Tibial artery (tissue), 4 donors: ENCODE data around the gene TRMT2A.

Experiments used
- DNase-seq, 2 donors: peaks; one replicate each; pipeline ENCODE4 v3.0.0-alpha.2; 2019
- H3K27ac ChIP-seq, 2 donors: fragments of 200-600 bp; sonication (generic) in 1 of 2; 1 replicate in 1 of 2; 2 replicates in 1 of 2; pipeline ENCODE4 v1.5.1; 2018 to 2019; ENCODE audit warnings: mild to moderate bottlenecking in 1 of 2
- H3K27me3 ChIP-seq, 2 donors: fragments of 200-600 bp; sonication (generic) in 1 of 2; one replicate each; pipeline versions ENCODE4 v1.5.1 to v1.6.0; 2016 to 2019
- H3K36me3 ChIP-seq, 3 donors: fragments of 200-600 bp; sonication (generic) in 2 of 3; one replicate each; pipeline ENCODE4 v1.5.1; 2016 to 2019; ENCODE audit warnings: mild to moderate bottlenecking in 2 of 3
- H3K4me1 ChIP-seq, 4 donors: fragments of 200-600 bp; sonication (generic) in 2 of 4; 1 replicate in 3 of 4; 2 replicates in 1 of 4; pipeline ENCODE4 v1.5.1; 2016 to 2019
- H3K4me3 ChIP-seq, 2 donors: fragments of 200-600 bp; sonication (generic) in 1 of 2; 1 replicate in 1 of 2; 2 replicates in 1 of 2; pipeline ENCODE4 v1.5.1; 2018 to 2019; ENCODE audit warnings: mild to moderate bottlenecking in 2 of 2
- H3K9me3 ChIP-seq, 3 donors: fragments of 200-600 bp; sonication (generic) in 1 of 3; one replicate each; pipeline ENCODE4 v1.5.1; 2016 to 2019
- intact Hi-C: fragments of 100-400 bp; cut with DNase I; formaldehyde crosslinking; loops from one replicate; pipeline ENCODE4 v1.15.0; 2023; ENCODE audit warnings: low total_unique reads
- TF ChIP-seq, protein P1 (sequence below), 2 experiments: fragments of 200-600 bp in 1 of 2; fragments of 450-650 bp in 1 of 2; IDR thresholded peaks; one replicate each; pipeline ENCODE4 v1.5.1; 2017 to 2019; ENCODE audit warnings: antibody characterized with exemption in 2 of 2, mild to moderate bottlenecking in 1 of 2, moderate library complexity in 1 of 2

The TRMT2A gene

DNA sequence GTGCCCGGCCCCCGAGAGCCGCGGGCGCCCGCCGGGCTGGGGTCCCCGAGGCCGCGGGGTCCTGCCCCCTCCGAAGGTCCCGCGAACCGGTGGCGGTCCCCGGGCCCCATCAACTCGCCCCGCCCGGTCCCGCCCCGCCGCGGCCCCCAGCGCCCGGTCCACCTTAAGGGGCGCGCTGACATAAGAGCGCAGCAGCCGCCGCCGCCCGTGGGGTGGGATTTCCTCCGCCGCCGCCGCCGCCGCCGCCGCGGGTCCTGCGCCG, 14.5 kb upstream of the TRMT2A start, which contains the start of gene ZDHHC8:
TSS of gene ZDHHC8 (plus strand) at position 208 of the 262 bp plus-strand sequence. CDS start 144 bp downstream, outside the sequence.
- Histone ChIP-seq H3K27ac (peak within 1 kb of the TSS; percentile 89 to 95), H3K27me3 (no peaks in the 10 kb centered on the region), H3K4me3 (peak within 1 kb of the TSS; percentile 97 to 100), H3K9me3 (no peaks in the 10 kb centered on the region), H3K36me3 (peaks cover 3 to 14% (median 4%) of the 10 kb centered on the region in 3 donors), H3K4me1 (peaks cover 0 to 66% (median 51%) of the 10 kb centered on the region in 4 donors)
- TF ChIP-seq, protein P1, sequence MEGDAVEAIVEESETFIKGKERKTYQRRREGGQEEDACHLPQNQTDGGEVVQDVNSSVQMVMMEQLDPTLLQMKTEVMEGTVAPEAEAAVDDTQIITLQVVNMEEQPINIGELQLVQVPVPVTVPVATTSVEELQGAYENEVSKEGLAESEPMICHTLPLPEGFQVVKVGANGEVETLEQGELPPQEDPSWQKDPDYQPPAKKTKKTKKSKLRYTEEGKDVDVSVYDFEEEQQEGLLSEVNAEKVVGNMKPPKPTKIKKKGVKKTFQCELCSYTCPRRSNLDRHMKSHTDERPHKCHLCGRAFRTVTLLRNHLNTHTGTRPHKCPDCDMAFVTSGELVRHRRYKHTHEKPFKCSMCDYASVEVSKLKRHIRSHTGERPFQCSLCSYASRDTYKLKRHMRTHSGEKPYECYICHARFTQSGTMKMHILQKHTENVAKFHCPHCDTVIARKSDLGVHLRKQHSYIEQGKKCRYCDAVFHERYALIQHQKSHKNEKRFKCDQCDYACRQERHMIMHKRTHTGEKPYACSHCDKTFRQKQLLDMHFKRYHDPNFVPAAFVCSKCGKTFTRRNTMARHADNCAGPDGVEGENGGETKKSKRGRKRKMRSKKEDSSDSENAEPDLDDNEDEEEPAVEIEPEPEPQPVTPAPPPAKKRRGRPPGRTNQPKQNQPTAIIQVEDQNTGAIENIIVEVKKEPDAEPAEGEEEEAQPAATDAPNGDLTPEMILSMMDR (IDR thresholded peaks at IDR 0.05), result no peak
- intact Hi-C loops, result no loop called here
- DNase-seq, result no peak

DNA sequence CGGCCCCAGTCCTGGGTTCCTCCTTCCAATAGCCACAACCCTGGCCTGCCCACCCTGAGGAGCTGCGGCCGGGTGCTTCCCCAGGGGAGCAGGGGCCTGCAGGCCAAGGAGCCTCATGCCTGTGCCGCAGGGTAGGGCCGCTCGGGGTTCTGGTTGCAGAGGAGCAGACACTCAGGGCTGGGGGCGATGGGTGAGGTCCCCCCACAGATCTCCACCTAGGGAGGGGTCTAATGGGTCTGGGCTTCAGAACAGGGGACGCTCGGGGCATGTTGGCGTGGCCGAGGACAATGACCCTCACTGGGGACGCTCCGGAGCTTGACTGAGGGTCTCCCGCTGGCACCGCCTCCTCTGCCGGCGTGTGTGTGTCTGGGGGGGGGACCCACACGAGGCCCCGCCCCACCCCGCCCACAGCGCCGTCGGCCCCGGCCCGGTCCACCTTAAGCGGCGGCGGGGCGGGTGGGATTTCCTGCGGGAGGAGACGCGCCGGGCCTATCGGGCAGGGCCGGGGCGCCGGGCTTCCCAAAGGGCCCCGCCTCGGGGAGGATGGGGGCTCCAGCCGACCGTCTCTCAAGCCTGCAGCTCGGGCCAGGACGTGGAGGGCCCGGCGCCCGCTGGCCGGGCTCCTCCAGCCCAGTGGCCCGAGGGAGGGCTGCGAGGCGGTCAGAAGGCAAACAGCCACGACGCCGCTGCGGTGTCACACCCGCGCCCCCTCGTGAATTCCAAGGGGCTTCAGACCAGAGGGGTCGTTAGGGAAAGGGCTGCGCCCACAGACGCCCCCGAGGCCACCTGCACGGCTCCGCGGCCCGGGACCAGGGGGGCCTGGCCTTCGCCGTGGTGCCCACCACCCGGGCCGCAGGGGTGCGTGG, 13.9 kb upstream of the TRMT2A start:
- Histone ChIP-seq H3K9me3 (no peaks in the 10 kb centered on the region), H3K27me3 (no peaks in the 10 kb centered on the region), H3K4me3 (peak overlapping the region; percentile 97 to 100), H3K36me3 (peaks cover 8 to 19% (median 8%) of the 10 kb centered on the region in 3 donors), H3K27ac (peak overlapping the region; percentile 89 to 95), H3K4me1 (peaks cover 0 to 60% (median 46%) of the 10 kb centered on the region in 4 donors)
- intact Hi-C loops, result no loop called here
- TF ChIP-seq, protein P1 (IDR thresholded peaks at IDR 0.05), result no peak
- DNase-seq, result peak; percentile 84 to 94

DNA sequence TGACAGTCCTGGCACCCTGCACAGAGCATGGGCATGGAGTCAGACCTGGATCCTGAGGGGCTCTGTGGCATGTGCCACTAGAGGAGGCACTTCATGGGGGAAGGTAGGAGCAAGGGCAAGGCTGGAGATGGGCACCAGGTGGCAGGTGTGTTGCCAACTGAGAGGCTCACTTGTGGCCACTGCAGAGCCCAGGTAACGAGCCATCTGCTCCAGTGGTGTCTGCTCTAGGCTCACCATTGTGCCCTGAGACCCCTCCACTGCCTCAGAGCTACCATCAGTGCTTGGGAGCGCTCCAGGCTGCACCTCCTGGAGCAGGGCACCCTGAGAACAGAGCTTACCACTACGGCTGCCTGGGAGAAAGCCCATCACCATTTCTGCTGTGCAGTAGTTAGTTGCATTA, 13.3 kb upstream of the TRMT2A start:
- intact Hi-C loops, result no loop called here
- peaks cover 15 to 26% (median 15%) of the 10 kb centered on the region in 3 donors for H3K36me3 ChIP-seq
- peak overlapping the region; percentile 97 to 100 for H3K4me3 ChIP-seq
- DNase-seq, result no peak
- peak overlapping the region; percentile 89 to 95 for H3K27ac ChIP-seq
- TF ChIP-seq, protein P1 (IDR thresholded peaks at IDR 0.05), result no peak
- no peaks in the 10 kb centered on the region for H3K9me3 ChIP-seq
- H3K27me3 ChIP-seq, result no peaks in the 10 kb centered on the region
- H3K4me1 ChIP-seq, result peaks cover 0 to 54% (median 40%) of the 10 kb centered on the region in 4 donors

DNA sequence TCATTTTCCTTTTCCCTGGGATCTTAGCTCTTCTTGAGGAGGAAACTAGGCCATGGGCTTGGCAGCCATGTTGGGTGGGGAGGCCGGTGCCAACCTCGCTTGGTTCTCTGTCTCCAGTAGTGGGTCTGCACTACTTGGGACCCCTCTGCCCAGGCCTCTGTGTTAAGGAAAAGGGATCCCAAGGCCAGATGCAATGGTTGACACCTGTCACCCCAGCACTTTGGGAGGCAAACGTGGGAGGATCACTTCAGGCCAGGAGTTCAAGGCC, 12.7 kb upstream of the TRMT2A start:
- intact Hi-C loops, result no loop called here
- TF ChIP-seq, protein P1 (IDR thresholded peaks at IDR 0.05), result no peak
- Histone ChIP-seq H3K4me3 (no peak overlapping the region), H3K27me3 (no peaks in the 10 kb centered on the region), H3K36me3 (peaks cover 19 to 32% (median 19%) of the 10 kb centered on the region in 3 donors), H3K27ac (peak overlapping the region in 1 of 2 donors; percentile 89), H3K9me3 (no peaks in the 10 kb centered on the region), H3K4me1 (peaks cover 0 to 48% (median 33%) of the 10 kb centered on the region in 4 donors)
- no peak for DNase-seq

DNA sequence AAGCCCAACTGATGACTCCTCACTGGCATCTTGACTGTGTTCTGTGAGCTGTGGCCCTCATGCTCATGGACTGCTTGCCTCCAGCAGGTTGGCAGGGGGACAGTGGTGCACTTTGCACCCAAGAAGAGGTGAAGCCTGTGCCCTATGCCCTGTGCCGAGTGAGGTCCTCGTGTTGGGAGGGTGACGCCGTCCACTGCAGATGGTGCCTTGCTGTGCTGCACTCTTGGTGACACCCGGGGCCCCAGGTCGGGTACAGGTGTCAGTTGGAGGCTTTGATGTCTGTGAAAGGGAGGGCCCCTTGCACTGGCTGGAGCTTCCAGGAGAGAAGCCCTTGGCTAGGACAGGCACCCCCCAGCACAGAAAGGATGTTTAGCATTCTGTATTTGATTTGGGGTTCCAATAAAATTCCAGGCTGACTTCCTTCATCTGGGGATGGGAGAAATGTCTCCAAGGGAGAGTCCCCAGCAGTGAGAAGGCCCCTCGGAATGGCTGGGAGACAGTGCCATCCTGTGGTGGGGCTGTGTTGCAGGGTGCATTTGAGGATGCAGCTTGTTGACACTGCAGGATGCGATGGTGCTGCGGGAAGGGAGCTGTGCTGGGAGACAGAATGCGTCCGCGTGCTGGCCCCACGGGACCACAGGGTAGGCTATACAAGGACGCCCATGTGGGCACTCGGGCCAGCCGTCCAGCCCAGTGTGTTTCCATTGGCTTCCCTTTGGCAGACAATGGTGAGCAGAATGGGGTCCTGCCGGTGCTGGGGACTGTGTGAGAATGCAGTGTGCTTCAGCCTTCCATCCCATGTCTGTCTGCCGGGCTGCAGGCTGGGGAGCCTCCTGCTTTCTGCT, 12.1 kb upstream of the TRMT2A start:
- TF ChIP-seq, protein P1 (IDR thresholded peaks at IDR 0.05), result no peak
- H3K4me3 ChIP-seq, result no peak overlapping the region

More for the DNA sequence above, 12.1 kb upstream of the TRMT2A start:
- Histone ChIP-seq H3K9me3 (no peaks in the 10 kb centered on the region), H3K27me3 (no peaks in the 10 kb centered on the region), H3K4me1 (peaks cover 0 to 42% (median 28%) of the 10 kb centered on the region in 4 donors), H3K27ac (peak overlapping the region in 1 of 2 donors; percentile 89), H3K36me3 (peaks cover 19 to 38% (median 23%) of the 10 kb centered on the region in 3 donors)
- intact Hi-C loops, result no loop called here
- no peak for DNase-seq
